Measurements from ENCODE around the gene PBX1.

- TF ChIP-seq CTCF (IDR thresholded peaks at IDR 0.05) (no peak), POLR2A (IDR thresholded peaks at IDR 0.05) (no peak)
These were observed 135.5 kb downstream of the PBX1 start for GRCh38 chr1:164694505-164694904.
